KG1 (cell line): ENCODE results near the gene RNLS.
"Not testable (repeated sequence)": the region's sequence is repeated elsewhere in the genome, so short reads cannot be mapped to it uniquely, and the experiment has no call there.

Experiments
- DNase-seq: peaks from one replicate; lab custom pipeline; 2025; lab: John Stamatoyannopoulos, UW

Gene RNLS

GRCh38 chr10:88386821-88387773 is 196.0 kb downstream of the RNLS start:
- peak; percentile 80 for DNase-seq

GRCh38 chr10:88386204-88386788 is 196.8 kb downstream of the RNLS start:
- DNase-seq, result peak; percentile 83

DNA sequence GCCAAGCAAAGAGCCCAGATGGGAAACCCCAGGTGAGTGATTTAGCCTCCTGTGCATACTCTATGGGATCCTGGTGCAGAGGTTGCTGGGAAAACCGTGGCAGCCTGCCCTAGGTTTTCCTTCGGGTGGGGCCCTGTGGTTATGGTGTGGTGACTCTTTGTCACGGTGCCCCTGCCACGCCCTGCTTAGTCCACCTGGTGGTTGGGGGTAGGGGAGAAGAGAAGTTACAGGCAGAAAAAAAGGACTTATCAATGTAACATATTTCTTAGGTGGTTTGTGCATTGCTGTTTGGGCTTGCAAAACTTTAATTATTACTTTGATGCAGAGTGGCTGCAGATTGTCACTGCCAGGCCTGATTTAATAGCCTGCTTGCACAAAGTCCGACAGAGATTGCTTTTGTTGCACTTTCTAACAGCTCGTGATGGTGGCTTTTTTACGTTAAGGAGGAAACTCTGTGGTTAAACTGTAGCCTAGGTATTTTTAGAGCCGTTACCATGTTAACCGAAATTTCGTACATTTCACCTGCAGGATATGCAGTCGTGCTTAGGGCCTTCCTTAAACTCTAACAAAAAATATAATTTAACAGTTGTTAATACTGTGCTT is 197.4 kb downstream of the RNLS start:
- peak; percentile 83 for DNase-seq

DNA sequence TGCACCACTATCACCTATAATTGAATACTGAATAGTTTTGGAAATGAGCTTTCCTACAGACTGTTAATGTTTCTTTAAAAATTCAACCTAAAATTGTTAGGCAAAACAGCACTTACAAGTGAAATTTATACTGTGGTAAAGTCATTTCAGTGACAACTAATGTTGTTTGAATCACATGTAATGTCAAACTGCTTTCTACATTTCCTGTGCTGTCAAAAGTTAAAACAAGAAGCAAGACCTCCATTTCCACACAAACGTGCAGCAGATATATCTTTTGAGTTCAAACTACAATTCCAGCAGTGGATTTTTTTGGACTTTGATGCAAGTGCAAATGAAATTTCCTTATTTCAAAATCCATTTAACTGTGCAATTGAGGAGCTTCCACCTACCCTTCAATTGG is 199.8 kb downstream of the RNLS start:
- DNase-seq, result no peak

GRCh38 chr10:88382699-88383098 is 200.4 kb downstream of the RNLS start:
- DNase-seq, result no peak

DNA sequence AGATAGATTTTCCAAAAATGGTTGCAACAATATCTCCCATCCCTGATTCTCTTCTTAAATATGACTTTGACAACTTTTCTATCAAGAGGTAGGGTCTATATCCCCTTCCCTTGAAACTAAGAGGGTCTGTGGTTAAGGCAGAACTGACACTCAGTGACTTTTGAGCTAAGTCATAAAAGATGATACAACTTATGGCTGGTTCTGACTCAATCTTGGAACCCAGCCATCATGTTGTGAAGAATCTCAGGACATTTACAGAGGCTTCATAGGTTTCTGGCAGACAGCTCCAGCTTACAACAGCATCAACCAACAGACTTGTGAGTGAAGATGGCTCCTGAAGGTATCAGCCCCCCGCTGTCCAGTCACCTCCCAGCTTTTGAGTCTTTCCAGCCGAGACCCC is 203.5 kb downstream of the RNLS start:
- DNase-seq, result no peak

DNA sequence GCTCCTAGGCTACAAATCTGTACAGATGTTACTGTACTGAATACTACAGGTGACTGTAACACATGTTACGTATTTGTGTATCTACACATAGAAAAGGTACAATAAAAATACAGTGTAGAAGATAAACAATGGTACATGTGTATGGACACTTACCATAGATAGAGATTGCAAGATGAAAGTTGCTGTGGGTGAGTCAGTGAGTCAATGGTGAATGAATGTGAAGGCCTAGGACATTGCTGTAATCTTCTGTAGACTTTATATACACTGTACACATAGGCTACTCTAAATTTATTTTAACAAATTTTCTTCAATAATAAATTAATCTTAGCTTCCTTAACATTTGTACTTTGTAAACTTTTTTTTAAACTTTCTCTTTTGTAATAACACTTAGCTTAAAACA is 205.6 kb downstream of the RNLS start:
- no peak for DNase-seq

GRCh38 chr10:88374392-88375175 is 208.5 kb downstream of the RNLS start:
- no peak for DNase-seq

DNA sequence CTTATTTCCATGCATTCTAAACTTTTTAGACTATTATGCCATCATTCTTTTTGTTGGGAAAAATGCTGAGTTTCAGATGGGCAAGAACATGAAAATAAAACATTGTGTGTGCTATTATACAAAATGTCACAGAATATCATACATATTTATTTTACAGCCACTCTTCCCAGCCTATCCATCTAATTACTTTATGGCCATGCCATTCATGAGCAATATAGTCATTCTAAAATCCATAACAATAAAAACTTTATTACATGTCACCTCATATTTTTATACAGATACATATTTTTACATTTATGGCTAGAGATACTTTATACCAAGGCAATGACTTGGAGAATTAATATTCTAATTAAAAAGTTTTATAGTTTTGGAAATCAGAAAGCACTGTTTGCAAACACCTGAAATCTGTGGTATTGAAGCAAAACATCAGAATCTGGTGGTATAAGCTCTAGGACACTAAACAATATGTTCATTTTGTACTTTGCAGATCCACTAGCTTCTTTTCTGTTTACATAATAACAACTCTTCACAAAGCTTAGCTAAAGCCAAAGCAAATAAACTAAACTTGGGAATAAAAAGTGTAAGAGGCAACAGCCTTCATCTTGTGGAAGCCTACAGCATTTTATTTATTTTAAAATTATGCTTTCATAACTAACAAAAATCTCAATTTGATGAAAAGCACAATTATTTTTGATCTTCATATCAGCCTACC is 210.1 kb downstream of the RNLS start:
- DNase-seq, result no peak

DNA sequence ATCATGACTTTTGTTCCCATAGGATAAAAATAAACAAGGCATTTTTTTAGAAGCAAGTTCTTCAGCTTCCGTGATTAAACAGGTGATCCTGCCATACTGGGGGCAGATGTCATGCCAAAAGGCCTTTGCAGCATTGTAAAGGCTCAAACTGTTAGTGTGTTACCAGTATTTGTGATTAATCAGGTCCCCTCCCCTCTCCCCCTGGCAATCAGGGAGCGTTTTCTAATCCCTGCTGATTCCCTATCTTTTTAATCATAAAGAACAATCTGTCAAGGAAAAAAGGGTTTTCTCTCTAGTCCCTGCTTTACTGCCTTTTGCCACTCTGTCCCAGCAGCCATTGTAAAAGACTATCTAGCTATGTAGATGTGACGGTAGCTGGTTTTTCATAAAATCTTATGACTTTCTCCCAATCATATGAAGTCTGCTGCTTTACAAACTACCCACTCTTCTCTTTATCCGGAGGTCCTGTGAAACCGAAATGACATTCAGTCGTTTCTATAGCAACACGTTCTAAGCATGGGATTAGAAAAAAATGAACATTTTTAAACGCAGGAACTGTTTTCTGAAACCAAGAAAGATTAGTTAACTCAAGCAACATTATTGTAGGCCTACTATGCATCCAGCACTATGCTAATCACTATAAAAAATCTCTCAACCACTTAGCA is 210.9 kb downstream of the RNLS start:
- DNase-seq, result no peak

- DNase-seq, result no peak
Observed at GRCh38 chr10:88370713-88371112, 212.4 kb downstream of the RNLS start.

GRCh38 chr10:88366772-88367171 is 216.3 kb downstream of the RNLS start:
- no peak for DNase-seq

- DNase-seq, result no peak
Observed at GRCh38 chr10:88361995-88362807, 220.9 kb downstream of the RNLS start.

DNA sequence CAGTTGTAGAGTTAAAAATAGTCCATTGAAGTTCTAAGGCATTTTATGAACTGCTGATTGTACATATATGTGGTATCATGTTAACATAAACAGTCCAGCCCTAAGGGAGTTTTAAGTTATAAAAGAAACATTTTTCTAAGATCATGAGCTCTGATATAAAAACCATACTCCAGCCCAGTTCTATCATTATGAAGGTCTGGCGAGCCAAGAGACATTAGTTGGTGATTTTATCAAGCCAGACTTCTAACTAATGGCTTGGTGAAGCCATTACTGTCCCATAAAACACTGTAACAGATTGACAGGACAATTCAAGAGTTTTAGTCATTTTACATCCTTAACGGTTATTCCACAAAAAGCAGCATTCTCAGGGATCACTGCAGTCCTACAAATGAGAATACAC is 221.6 kb downstream of the RNLS start:
- DNase-seq, result no peak

DNA sequence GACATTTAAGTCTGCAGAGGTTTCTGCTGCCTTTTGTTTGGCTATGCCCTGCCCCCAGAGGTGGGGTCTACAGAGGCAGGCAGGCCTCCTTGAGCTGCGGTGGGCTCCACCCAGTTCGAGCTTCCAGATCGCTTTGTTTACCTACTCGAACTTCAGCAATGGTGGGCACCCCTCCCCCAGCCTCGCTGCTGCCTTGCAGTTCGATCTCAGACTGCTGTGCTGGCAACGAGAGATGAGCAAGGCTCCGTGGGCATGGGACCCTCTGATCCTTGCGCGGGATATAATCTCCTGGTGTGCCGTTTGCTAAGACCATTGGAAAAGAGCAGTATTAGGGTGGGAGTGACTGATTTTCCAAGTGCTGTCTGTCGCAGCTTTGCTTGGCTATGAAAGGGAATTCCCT is 227.4 kb downstream of the RNLS start:
- DNase-seq, result not testable (repeated sequence)

- no peak for DNase-seq
Observed at GRCh38 chr10:88347597-88348304, 235.4 kb downstream of the RNLS start.

DNA sequence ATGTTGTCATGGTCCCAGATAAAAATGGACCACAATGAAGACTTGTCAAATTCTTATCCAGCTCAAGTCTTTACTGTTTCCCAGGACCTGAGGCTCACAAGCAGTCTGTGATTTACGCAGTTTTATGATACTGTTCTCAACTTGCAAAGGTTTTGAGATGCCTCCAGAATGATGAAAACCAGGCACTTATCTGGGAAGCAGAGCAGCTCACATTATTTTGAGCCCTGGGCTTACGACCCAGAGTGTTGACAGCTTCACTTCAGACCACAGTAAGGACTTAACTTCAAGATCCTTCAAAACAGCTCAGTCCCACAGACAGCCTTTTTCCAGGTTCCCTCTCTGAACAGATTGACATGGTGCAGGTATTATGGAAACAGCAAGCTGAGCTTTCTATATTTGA is 236.1 kb downstream of the RNLS start:
- DNase-seq, result no peak

DNA sequence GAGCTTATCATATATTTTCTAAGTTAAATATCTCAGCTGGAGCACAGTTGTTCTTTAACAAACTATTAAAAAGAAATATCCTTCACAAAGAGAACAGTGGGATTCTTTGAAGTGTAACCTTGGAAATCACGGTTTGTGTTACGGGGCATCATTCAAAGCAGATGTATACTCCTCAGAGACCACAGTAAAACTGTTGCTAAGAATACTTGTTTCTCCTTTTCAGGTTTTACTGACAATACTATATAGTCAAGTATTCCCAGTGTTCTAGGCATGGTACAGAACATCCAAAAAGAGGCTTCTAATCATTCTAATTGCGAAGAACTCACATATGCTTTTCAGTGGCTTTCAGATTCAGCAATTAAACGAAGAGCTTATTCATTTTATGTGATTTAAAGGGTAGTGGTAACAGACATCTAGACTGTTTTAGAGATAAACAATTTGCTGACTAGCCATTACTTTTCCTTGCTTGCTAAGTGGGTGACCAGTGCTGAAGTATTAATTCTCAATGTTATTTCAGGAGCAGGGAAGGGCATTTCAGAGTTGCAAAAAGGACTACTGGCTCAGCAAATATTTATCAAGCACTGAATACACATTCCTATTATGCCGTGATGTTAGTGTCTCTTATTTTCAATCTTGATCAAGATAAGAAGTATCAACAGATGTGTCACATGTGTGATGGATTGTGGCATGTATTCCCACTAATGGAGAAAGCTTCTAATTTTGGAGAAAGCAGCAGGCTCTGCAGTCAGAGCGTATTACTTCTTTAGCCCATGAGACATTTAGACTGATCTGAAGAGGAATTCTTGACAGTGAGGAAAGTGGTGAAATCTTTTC is 236.8 kb downstream of the RNLS start:
- no peak for DNase-seq
